Rectal smooth muscle tissue (tissue), 1 donor: ENCODE results near the gene PRKACB.

Source experiments
- H3K27ac ChIP-seq: one replicate; pipeline ENCODE4 v1.7.0; 2013; ENCODE audit warnings: low read depth, low read length, inconsistent platforms
- H3K27me3 ChIP-seq: one replicate; pipeline ENCODE4 v1.7.0; 2013; ENCODE audit warnings: low read length; ENCODE audit not compliant: control insufficient read depth, insufficient read depth
- H3K36me3 ChIP-seq: one replicate; pipeline ENCODE4 v1.7.0; 2013; ENCODE audit warnings: low read length; ENCODE audit not compliant: control insufficient read depth, insufficient read depth
- H3K4me1 ChIP-seq: one replicate; pipeline ENCODE4 v1.7.0; 2013; ENCODE audit warnings: low read length; ENCODE audit not compliant: control insufficient read depth, insufficient read depth
- H3K4me3 ChIP-seq: one replicate; pipeline ENCODE4 v1.7.0; 2013; ENCODE audit warnings: low read length
- H3K9ac ChIP-seq: one replicate; pipeline ENCODE4 v1.7.0; 2013; ENCODE audit warnings: low read length

The PRKACB gene

DNA sequence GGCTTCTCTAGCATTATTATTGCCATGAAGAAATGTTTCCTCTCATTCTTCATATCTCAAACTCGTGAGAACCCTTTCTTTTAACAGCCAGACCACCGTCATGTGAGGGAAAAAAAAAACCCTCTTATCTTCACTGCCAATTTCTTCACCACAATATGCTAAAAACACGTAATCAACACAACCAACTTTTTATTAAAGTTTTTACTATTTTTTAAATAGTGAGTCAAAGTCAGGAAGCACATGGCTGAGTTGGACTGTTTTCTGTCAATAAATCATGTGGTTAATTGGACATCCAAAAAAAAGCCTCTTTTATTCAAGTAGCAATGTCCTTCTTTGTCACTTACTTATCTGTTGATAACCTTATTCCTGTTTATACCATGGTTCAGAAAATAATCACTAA is 101.5 kb downstream of the PRKACB start:
- Histone ChIP-seq H3K27me3 (no peaks in the 10 kb centered on the region), H3K9ac (no peak overlapping the region), H3K36me3 (peaks cover 3% of the 10 kb centered on the region), H3K4me3 (no peak overlapping the region), H3K4me1 (no peaks in the 10 kb centered on the region), H3K27ac (no peak overlapping the region)

DNA sequence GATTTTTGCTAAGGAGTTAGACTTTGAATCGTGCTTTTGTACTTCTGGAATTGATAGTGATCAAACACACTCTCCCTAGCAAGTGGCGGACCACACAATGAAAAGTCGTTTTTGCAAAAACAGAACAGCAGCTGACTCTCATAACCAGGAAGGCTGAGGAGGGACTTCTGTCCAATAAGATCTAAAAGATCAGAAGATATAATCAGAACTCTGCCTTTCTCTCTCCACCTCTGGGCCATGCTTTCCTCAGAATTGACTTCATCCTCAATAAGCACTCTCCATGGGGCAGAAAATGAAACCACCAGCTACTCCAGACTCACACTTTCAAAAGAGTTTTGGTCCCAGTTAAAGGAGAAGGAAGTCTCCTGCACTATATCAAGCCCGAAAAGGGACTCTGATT is 102.1 kb downstream of the PRKACB start:
- H3K27ac ChIP-seq, result no peak overlapping the region

DNA sequence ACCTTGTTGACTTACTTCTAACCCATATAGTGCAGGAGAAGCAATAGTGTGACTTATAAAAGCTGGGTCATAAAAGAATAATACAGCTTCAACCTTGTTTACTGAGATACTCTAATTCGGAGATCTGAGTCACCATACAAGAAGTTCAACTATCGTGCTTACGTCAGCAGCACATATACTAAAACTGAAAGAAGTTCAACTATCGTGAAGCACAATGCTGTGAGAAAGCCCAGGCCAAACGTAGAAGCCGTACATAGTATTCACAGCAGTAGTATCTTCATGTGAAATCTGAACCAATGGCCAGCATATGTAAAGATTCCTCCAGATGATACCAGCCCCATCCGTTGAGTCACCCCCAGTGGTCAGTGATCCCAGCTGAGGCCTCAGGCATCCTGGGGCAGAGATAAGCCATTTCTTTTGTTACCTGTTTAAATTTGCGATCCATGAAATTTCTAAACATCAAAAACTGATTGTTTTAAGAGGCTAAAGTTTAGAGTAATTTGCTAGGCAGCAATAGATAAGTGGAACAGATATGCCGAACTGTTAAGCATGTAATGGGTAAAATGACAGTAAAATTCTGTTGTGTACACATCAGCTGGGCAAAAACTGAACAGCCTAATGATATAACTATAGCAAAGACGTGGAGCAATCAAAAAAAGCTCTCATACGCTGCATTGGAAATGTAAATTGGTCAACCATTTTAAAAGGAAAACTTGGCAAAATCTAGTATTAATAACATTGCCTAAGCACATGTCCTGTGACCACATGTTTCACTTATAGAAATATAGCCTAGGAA is 103.6 kb downstream of the PRKACB start:
- H3K9ac ChIP-seq, result no peak overlapping the region
- no peak overlapping the region for H3K4me3 ChIP-seq
- H3K27me3 ChIP-seq, result no peaks in the 10 kb centered on the region
- peak overlapping the region; percentile 49 for H3K27ac ChIP-seq
- H3K4me1 ChIP-seq, result no peaks in the 10 kb centered on the region
- H3K36me3 ChIP-seq, result peaks cover 3% of the 10 kb centered on the region

More for the DNA sequence above, 102.1 kb downstream of the PRKACB start:
- H3K4me1 ChIP-seq, result no peaks in the 10 kb centered on the region
- no peak overlapping the region for H3K9ac ChIP-seq
- peaks cover 3% of the 10 kb centered on the region for H3K36me3 ChIP-seq
- H3K27me3 ChIP-seq, result no peaks in the 10 kb centered on the region
- no peak overlapping the region for H3K4me3 ChIP-seq

DNA sequence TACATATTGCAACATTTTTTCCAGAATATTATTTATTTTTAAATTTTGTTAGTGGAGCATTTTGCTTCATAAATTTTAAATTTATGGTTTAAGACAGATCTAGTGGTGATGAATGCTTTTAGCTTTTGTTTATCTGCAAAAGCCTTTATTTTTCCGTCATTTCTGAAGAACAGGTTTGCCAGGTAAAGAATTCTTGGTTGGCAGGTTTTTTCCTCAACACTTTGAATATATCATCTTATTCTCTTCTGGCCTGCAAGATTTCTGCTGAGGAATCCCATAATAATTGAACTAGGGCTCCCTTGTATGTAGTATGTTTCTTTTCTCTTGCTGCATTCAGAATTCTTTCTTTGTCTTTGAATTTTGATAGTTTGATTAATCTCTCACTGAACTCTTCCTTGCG is 106.6 kb downstream of the PRKACB start:
- Histone ChIP-seq H3K36me3 (no peaks in the 10 kb centered on the region), H3K27ac (no peak overlapping the region), H3K9ac (no peak overlapping the region), H3K27me3 (no peaks in the 10 kb centered on the region), H3K4me3 (no peak overlapping the region), H3K4me1 (no peaks in the 10 kb centered on the region)

DNA sequence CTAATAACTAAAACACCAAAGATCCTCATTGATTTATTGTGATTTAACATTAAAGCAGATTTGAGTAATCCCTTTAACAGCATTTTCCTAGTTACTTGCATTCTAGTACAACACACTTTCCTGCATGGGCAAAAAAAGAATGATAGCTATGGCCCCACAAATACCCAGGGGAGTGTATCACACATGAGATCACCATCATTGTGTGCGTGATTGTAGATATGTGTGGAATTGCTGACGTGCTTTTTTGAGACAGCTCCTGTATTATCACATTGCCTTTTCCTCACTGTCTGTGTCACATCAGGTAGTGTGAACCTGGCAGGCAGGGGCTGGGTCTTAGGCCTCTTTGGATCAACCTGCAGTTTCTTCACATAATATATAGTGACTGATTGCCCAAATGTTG is 109.0 kb downstream of the PRKACB start:
- Histone ChIP-seq H3K9ac (no peak overlapping the region), H3K27ac (no peak overlapping the region), H3K4me1 (no peaks in the 10 kb centered on the region)

DNA sequence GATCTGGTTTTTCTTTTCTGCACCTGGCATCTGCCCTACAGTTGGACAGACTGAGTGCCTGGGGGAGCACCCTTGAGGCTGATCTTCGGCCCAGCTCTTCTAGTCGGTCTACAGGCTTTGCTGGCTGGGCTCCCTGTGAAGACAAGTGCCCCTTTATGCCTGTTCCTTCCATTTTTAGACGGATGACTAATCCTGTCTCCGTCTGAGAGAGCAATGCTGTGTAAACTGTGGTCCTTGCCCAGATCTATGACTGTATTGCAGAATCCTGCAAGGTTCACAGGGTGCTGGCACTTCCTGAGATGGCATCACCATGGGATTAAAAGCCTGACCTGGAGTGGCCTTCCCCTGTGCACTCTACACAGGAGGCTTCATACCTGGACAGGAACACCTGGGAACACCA is 109.8 kb downstream of the PRKACB start:
- H3K27me3 ChIP-seq, result no peaks in the 10 kb centered on the region
- no peaks in the 10 kb centered on the region for H3K4me1 ChIP-seq
- no peak overlapping the region for H3K9ac ChIP-seq
- H3K36me3 ChIP-seq, result no peaks in the 10 kb centered on the region
- no peak overlapping the region for H3K4me3 ChIP-seq
- H3K27ac ChIP-seq, result no peak overlapping the region

More for the DNA sequence above, 109.0 kb downstream of the PRKACB start:
- Histone ChIP-seq H3K4me3 (no peak overlapping the region), H3K36me3 (no peaks in the 10 kb centered on the region), H3K27me3 (no peaks in the 10 kb centered on the region)

DNA sequence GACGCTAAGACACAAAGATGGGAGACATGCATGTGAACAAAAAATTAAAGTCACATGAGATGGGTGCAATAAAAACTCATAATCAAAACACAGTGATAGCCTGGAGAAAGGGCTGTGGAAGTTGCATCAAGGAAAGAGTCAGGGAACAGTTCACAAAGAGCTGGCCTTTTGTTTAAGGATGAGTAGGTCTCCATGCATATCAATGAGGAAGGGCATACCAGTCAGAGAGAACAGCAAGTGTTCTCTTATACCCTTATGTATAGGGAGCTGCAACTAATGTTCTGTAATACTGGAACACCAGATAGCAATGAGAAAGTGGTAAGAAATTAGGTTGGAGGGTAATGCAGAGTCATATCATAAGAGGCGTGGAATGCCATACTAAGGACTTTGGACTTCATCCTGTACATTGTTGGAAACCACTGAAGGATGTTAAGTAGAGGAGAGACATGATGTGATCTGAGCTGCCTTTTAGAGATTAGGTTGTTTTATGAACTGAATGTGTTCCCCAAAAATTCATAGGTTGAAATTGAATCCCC is 110.7 kb downstream of the PRKACB start:
- Histone ChIP-seq H3K27me3 (no peaks in the 10 kb centered on the region), H3K4me1 (no peaks in the 10 kb centered on the region), H3K27ac (no peak overlapping the region)

DNA sequence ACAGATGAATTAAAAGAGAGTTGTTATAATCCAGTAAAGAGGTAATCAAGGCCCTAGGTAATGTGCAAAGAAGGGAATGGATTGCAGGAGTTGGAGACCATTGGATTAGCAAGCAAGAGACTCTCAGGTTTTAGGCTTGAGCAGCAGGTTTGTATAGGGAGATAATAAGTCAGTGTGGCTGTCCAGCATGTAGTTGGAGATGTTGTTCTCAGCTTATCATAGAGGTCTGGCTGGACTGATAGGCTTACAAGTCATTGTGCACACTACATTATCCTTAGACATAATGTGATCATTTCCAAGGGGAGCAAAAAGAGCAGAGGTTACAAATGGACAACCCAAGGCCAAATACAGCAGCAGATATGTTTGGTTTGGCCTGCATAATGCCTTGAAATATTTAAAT is 111.5 kb downstream of the PRKACB start:
- no peaks in the 10 kb centered on the region for H3K36me3 ChIP-seq
- no peak overlapping the region for H3K27ac ChIP-seq
- no peak overlapping the region for H3K9ac ChIP-seq
- no peaks in the 10 kb centered on the region for H3K4me1 ChIP-seq
- no peak overlapping the region for H3K4me3 ChIP-seq
- H3K27me3 ChIP-seq, result no peaks in the 10 kb centered on the region

More for the DNA sequence above, 110.7 kb downstream of the PRKACB start:
- Histone ChIP-seq H3K9ac (no peak overlapping the region), H3K4me3 (no peak overlapping the region), H3K36me3 (no peaks in the 10 kb centered on the region)

DNA sequence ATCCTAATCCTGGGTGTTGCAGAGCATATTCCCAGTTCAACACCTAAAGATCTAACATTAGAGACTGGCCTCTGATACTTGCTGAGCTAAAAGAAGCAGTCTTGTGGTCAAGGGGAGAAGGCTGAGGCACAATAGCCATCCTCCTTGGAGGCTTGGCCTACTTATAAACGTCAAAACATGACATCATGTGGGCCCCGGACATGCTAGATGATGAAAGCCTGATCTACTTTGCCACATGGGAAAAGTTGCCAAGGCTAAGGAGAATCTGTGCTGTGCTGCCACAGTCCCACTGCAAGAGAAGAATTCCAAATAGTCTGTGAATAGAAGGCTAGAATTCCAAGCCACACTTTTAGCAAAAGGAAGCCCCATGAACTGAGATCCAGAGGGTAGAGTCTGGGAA is 113.5 kb downstream of the PRKACB start:
- no peak overlapping the region for H3K4me3 ChIP-seq
- H3K27me3 ChIP-seq, result no peaks in the 10 kb centered on the region
- no peaks in the 10 kb centered on the region for H3K36me3 ChIP-seq
- H3K4me1 ChIP-seq, result no peaks in the 10 kb centered on the region
- peak overlapping the region; percentile 21 for H3K27ac ChIP-seq
- H3K9ac ChIP-seq, result no peak overlapping the region

DNA sequence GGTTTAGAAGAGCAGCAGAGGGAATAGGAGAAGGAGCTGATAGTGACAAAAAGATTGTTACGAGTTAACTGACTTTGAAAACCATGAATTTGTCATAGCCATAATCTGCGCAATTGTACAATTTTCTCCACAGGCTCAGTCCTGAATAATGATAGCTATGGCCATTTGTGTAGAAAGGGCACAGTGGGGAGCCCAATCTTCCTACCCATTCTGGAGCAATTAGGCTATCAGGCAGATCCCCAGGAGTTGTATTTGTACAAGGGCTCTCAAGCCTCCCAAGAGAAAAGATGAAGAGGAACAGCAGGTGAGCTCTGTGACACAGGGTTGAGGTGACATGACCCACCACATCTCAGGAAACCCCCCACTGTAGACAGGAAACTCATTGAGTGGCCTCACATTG is 115.3 kb downstream of the PRKACB start:
- Histone ChIP-seq H3K27ac (no peak overlapping the region), H3K36me3 (no peaks in the 10 kb centered on the region), H3K9ac (no peak overlapping the region), H3K4me1 (no peaks in the 10 kb centered on the region), H3K4me3 (no peak overlapping the region), H3K27me3 (no peaks in the 10 kb centered on the region)

DNA sequence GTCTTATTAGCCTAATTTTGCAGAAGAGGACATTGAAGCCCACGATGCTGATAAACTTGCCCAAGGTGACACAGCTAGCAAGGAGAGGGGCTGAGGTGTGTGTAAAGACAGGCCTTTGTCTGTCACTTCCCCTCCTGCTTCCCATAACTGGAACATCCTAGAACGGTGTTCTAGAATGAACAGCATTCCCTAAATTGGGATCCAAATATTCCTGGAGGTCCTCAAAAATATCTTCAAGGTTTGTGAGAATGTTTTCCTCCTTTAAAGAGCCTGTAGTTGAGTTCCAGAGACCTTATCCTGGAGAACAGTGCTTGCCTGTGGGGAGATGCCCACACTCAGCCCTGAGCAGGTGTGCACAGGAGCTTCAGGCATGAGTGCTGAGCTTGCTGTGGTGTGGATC is 115.9 kb downstream of the PRKACB start:
- H3K9ac ChIP-seq, result no peak overlapping the region
- H3K36me3 ChIP-seq, result no peaks in the 10 kb centered on the region
- no peak overlapping the region for H3K27ac ChIP-seq
- no peaks in the 10 kb centered on the region for H3K27me3 ChIP-seq
- no peak overlapping the region for H3K4me3 ChIP-seq
- H3K4me1 ChIP-seq, result no peaks in the 10 kb centered on the region

DNA sequence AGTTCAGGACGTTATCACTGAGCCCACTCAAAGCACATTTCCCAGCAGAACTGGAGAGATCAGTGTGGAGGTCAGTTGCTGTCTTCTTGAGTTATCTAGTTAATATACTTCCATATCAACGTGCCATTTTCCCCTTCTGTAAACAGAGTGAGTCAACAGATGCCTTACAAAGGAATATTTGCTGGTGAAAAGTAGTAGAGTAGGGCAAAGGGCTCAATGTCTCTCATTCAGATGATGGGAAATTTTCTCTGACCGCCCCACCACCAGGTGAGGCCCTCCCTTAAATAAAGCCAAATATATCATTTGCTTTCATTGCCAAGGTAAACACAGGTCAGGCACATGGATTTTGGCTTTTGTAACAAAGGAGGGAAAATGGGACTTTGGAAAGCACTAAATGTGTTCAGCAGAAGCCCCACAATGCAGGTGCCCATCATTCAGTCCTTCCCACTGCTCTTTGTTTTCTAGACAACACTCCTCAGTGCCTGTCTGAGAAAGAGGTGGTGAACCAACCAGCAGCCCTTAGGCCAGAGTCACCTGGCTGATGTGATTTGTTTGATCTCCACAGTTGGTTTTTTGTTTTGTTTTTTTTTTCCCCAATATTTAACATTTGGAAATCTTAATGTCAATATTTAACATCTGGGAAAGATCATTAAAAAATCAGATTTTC is 116.9 kb downstream of the PRKACB start:
- H3K27ac ChIP-seq, result no peak overlapping the region

More for the DNA sequence above, 116.9 kb downstream of the PRKACB start:
- Histone ChIP-seq H3K4me1 (no peaks in the 10 kb centered on the region), H3K4me3 (no peak overlapping the region), H3K27me3 (no peaks in the 10 kb centered on the region), H3K9ac (no peak overlapping the region), H3K36me3 (no peaks in the 10 kb centered on the region)
